ENCODE measurements around the gene RHOA.
"Not testable (repeated sequence)": the region's sequence is repeated elsewhere in the genome, so short reads cannot be mapped to it uniquely, and the experiment has no call there.

The RHOA gene

GRCh38 chr3:49377483-49377882 is 34.3 kb downstream of the RHOA start:
- peak overlapping the region; percentile 71 for H3K27ac ChIP-seq
- no peak for DNase-seq (ENCODE audit: low read depth, low spot score)

GRCh38 chr3:49371946-49372345 is 39.8 kb downstream of the RHOA start:
- H3K27ac ChIP-seq = no peak overlapping the region
- DNase-seq (ENCODE audit: low read depth, low spot score) = no peak

GRCh38 chr3:49370585-49371290 is 41.0 kb downstream of the RHOA start:
- DNase-seq (ENCODE audit: low read depth, low spot score) = no peak
- no peak overlapping the region for H3K27ac ChIP-seq

- DNase-seq (ENCODE audit: low read depth, low spot score) = no peak
- no peak overlapping the region for H3K27ac ChIP-seq
Observed at GRCh38 chr3:49362561-49362960, 49.2 kb downstream of the RHOA start.

GRCh38 chr3:49359623-49360022 is 52.2 kb downstream of the RHOA start:
- no peak for DNase-seq (ENCODE audit: low read depth, low spot score)
- peak overlapping the region; percentile 93 for H3K27ac ChIP-seq

- H3K27ac ChIP-seq = peak overlapping the region; percentile 93
- DNase-seq (ENCODE audit: low read depth, low spot score) = no peak
Observed at GRCh38 chr3:49358884-49359225, 52.9 kb downstream of the RHOA start.

GRCh38 chr3:49358217-49358883 is 53.4 kb downstream of the RHOA start, which contains the start of gene GPX1:
Gene GPX1 (minus strand): TSS chr3:49358353. CDS start chr3:49358278, 75 bp downstream.
- H3K27ac ChIP-seq = peak within 1 kb of the TSS; percentile 93
- DNase-seq (ENCODE audit: low read depth, low spot score) = peak; percentile 81

- not testable (repeated sequence) for DNase-seq (ENCODE audit: low read depth, low spot score)
Observed at GRCh38 chr3:49357443-49358216, 54.1 kb downstream of the RHOA start.

GRCh38 chr3:49357095-49357442 is 54.7 kb downstream of the RHOA start:
- H3K27ac ChIP-seq = peak overlapping the region; percentile 93
- not testable (repeated sequence) for DNase-seq (ENCODE audit: low read depth, low spot score)

More at GRCh38 chr3:49357443-49358216, 54.1 kb downstream of the RHOA start:
- peak overlapping the region; percentile 93 for H3K27ac ChIP-seq

GRCh38 chr3:49352890-49353421 is 58.8 kb downstream of the RHOA start:
- no peak for DNase-seq (ENCODE audit: low read depth, low spot score)
- H3K27ac ChIP-seq = peak overlapping the region; percentile 92

- H3K27ac ChIP-seq = peak overlapping the region; percentile 92
- no peak for DNase-seq (ENCODE audit: low read depth, low spot score)
Observed at GRCh38 chr3:49352281-49352680, 59.5 kb downstream of the RHOA start.

GRCh38 chr3:49351521-49352011 is 60.2 kb downstream of the RHOA start:
- peak; percentile 86 for DNase-seq (ENCODE audit: low read depth, low spot score)
- H3K27ac ChIP-seq = peak overlapping the region; percentile 92

- DNase-seq (ENCODE audit: low read depth, low spot score) = no peak
- H3K27ac ChIP-seq = peak overlapping the region; percentile 92
Observed at GRCh38 chr3:49349348-49350114, 62.2 kb downstream of the RHOA start.

- peak overlapping the region; percentile 99 for H3K27ac ChIP-seq
- DNase-seq (ENCODE audit: low read depth, low spot score) = not testable (repeated sequence)
Observed at GRCh38 chr3:49348361-49348760, 63.4 kb downstream of the RHOA start.

GRCh38 chr3:49346797-49347251 is 65.0 kb downstream of the RHOA start:
- peak overlapping the region; percentile 99 for H3K27ac ChIP-seq
- no peak for DNase-seq (ENCODE audit: low read depth, low spot score)

GRCh38 chr3:49343163-49343562 is 68.6 kb downstream of the RHOA start:
- H3K27ac ChIP-seq = no peak overlapping the region
- DNase-seq (ENCODE audit: low read depth, low spot score) = no peak

- DNase-seq (ENCODE audit: low read depth, low spot score) = no peak
- H3K27ac ChIP-seq = no peak overlapping the region
Observed at GRCh38 chr3:49341996-49342395, 69.8 kb downstream of the RHOA start.

GRCh38 chr3:49339941-49340800 is 71.6 kb downstream of the RHOA start, which contains the start of gene USP4:
Gene USP4 (minus strand): TSS chr3:49340053. CDS start chr3:49340024, 29 bp downstream.
- no peak for DNase-seq (ENCODE audit: low read depth, low spot score)

GRCh38 chr3:49339581-49339940 is 72.2 kb downstream of the RHOA start:
- H3K27ac ChIP-seq = peak overlapping the region; percentile 89
- DNase-seq (ENCODE audit: low read depth, low spot score) = no peak

More at GRCh38 chr3:49339941-49340800, 71.6 kb downstream of the RHOA start, which contains the start of gene USP4:
- H3K27ac ChIP-seq = peak within 1 kb of the TSS; percentile 89
